ENCODE results near the gene SLC2A8.

SLC2A8 gene

DNA sequence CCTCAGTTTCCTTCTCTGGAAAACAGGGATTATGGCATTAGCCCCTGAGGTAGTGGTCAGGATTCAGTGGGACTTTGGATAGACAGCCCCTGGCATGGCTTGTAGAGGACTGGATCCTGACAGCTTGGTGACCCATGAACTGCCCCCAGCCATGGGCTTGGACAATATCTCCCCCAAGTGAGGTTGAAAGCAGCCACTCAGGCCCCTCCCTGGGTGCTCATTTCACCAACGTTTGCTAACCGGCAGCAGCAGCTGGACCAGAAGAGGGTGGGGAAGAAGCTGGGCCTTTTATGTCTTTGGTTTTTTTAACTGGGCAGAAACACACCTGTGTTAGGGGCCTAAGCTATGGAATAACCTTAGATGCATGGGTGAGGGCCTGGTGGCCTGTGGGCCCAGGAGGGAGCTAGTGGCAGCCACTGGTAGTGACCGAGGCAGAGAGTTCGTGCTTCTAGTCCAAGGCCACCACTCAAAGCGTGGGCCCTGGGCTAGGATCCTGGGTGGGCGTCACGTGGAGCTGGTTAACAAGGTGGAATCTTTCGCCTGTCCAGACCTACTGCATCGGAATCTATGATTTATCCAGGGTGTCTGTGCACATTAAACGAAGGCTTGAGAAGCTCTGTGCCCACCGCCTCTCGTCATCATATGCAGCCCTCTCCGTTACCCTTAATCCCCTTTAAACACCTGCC lies 1.9 kb downstream of the SLC2A8 start:
- DNase-seq (ENCODE audit: low read depth), result no peak
- no peak overlapping the region for H3K4me3 ChIP-seq (ENCODE audit: low read depth, low read length)
- TF ChIP-seq, protein P1, sequence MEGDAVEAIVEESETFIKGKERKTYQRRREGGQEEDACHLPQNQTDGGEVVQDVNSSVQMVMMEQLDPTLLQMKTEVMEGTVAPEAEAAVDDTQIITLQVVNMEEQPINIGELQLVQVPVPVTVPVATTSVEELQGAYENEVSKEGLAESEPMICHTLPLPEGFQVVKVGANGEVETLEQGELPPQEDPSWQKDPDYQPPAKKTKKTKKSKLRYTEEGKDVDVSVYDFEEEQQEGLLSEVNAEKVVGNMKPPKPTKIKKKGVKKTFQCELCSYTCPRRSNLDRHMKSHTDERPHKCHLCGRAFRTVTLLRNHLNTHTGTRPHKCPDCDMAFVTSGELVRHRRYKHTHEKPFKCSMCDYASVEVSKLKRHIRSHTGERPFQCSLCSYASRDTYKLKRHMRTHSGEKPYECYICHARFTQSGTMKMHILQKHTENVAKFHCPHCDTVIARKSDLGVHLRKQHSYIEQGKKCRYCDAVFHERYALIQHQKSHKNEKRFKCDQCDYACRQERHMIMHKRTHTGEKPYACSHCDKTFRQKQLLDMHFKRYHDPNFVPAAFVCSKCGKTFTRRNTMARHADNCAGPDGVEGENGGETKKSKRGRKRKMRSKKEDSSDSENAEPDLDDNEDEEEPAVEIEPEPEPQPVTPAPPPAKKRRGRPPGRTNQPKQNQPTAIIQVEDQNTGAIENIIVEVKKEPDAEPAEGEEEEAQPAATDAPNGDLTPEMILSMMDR (IDR thresholded peaks at IDR 0.05; ENCODE audit: insufficient read depth, low read depth, low read length, missing control alignments), result no peak

DNA sequence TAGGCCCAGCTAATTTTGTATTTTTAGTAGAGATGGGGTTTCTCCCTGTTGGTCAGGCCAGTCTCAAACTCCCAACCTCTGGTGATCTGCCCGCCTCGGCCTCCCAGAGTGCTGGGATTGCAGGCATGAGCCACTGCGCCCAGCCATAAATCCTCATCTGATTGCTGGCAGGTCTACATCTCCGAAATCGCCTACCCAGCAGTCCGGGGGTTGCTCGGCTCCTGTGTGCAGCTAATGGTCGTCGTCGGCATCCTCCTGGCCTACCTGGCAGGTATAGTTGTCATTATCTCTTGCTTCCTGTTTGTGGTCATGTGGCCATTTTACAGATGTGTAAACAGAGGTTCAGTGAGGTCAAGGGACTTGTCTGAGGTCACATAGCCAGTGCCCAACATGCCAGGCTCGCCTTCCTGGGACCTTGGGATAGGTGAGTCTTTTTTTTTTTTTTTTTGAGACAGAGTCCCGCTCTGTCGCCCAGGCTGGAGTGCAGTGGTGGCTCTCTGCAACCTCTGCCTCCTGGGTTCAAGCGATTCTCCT lies 2.8 kb downstream of the SLC2A8 start:
- DNase-seq (ENCODE audit: low read depth), result no peak
- H3K4me3 ChIP-seq (ENCODE audit: low read depth, low read length), result no peak overlapping the region
- TF ChIP-seq, protein P1 (IDR thresholded peaks at IDR 0.05; ENCODE audit: insufficient read depth, low read depth, low read length, missing control alignments), result no peak

DNA sequence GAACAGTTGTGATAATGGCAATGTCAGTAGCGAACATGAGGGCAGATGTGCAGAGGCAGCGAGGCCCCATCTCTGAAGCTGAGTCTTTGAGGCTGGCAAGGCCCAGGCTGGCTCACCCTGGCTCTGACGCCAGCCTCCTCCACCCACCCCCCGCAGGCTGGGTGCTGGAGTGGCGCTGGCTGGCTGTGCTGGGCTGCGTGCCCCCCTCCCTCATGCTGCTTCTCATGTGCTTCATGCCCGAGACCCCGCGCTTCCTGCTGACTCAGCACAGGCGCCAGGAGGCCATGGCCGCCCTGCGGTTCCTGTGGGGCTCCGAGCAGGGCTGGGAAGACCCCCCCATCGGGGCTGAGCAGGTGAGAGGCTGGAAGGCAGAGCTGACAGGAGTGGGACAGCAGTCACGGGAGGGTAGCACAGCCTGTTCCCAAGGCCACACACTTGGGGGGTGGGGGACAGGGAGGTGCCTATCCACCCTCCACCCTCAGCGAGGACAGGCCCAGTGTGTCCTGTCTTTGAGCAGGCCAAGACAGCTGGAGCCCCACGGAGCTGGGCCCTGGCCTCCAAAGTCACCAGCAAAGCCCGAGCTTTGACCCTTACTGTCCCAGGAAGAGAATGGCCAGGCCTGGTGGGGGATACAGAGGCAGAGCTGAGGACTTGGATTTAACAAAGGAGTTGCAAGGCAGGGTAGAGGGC lies 5.6 kb downstream of the SLC2A8 start:
- TF ChIP-seq, protein P1 (IDR thresholded peaks at IDR 0.05; ENCODE audit: insufficient read depth, low read depth, low read length, missing control alignments), result no peak
- DNase-seq (ENCODE audit: low read depth), result no peak
- H3K4me3 ChIP-seq (ENCODE audit: low read depth, low read length), result no peak overlapping the region

DNA sequence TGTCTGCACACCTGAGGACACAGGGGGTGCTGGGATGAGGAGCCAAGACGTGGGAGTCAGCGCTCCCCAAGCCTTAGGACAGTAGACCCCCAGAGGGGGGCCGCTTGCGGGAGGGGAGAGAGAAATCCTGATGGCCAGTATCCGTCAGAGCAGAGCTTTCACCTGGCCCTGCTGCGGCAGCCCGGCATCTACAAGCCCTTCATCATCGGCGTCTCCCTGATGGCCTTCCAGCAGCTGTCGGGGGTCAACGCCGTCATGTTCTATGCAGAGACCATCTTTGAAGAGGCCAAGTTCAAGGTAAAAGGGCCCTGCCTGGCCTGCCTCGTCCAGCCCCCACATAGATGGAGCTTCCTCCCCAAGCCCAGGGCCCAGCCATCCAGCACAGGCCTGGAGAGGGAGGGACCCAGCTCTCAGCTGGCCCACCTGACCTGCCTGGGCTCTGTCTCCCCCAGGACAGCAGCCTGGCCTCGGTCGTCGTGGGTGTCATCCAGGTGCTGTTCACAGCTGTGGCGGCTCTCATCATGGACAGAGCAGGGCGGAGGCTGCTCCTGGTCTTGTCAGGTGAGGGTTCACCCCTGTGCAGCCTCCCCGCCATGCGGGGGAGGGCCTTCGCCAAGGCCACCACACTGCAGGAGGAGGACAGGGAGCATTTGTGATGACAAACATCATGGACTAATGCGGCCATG lies 6.7 kb downstream of the SLC2A8 start:
- TF ChIP-seq, protein P1 (IDR thresholded peaks at IDR 0.05; ENCODE audit: insufficient read depth, low read depth, low read length, missing control alignments), result no peak
- no peak overlapping the region for H3K4me3 ChIP-seq (ENCODE audit: low read depth, low read length)
- DNase-seq (ENCODE audit: low read depth), result no peak

DNA sequence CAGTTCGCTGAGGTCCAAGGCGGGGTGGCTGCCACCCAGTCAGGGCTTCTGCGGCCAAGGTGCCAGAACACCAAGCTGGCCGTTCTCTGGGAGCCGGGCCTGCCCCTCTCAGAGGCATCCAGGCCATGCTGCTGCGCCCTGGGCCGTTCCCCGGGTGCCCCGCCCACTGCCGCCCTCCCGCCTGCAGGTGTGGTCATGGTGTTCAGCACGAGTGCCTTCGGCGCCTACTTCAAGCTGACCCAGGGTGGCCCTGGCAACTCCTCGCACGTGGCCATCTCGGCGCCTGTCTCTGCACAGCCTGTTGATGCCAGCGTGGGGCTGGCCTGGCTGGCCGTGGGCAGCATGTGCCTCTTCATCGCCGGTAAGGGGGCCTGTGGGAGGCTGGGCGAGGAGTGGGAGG lies 7.7 kb downstream of the SLC2A8 start:
- TF ChIP-seq, protein P1 (IDR thresholded peaks at IDR 0.05; ENCODE audit: insufficient read depth, low read depth, low read length, missing control alignments), result no peak
- DNase-seq (ENCODE audit: low read depth), result no peak
- H3K4me3 ChIP-seq (ENCODE audit: low read depth, low read length), result no peak overlapping the region

GRCh38 chr9:127405344-127406125 lies 8.6 kb downstream of the SLC2A8 start:
- DNase-seq (ENCODE audit: low read depth), result no peak
- TF ChIP-seq, protein P1 (IDR thresholded peaks at IDR 0.05; ENCODE audit: insufficient read depth, low read depth, low read length, missing control alignments), result no peak
- no peak overlapping the region for H3K4me3 ChIP-seq (ENCODE audit: low read depth, low read length)

All from GM12865 (cell line).